ENCODE data around the gene TRAFD1.
"Not testable (repeated sequence)": the region's sequence is repeated elsewhere in the genome, so short reads cannot be mapped to it uniquely, and the experiment has no call there.

GRCh38 chr12:112158461-112159145, 33.2 kb downstream of the TRAFD1 start:
- not testable (repeated sequence) for TF ChIP-seq CTCF (IDR thresholded peaks at IDR 0.05; ENCODE audit: insufficient read depth, low read length, poor library complexity, severe bottlenecking); EZH2phosphoT487 (conservative IDR thresholded peaks at IDR 0.05; ENCODE audit: low read length)

All from SU-DHL-6 (cell line).